ENCODE data around the gene RTP4.

The RTP4 gene, protein sequence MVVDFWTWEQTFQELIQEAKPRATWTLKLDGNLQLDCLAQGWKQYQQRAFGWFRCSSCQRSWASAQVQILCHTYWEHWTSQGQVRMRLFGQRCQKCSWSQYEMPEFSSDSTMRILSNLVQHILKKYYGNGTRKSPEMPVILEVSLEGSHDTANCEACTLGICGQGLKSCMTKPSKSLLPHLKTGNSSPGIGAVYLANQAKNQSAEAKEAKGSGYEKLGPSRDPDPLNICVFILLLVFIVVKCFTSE

DNA sequence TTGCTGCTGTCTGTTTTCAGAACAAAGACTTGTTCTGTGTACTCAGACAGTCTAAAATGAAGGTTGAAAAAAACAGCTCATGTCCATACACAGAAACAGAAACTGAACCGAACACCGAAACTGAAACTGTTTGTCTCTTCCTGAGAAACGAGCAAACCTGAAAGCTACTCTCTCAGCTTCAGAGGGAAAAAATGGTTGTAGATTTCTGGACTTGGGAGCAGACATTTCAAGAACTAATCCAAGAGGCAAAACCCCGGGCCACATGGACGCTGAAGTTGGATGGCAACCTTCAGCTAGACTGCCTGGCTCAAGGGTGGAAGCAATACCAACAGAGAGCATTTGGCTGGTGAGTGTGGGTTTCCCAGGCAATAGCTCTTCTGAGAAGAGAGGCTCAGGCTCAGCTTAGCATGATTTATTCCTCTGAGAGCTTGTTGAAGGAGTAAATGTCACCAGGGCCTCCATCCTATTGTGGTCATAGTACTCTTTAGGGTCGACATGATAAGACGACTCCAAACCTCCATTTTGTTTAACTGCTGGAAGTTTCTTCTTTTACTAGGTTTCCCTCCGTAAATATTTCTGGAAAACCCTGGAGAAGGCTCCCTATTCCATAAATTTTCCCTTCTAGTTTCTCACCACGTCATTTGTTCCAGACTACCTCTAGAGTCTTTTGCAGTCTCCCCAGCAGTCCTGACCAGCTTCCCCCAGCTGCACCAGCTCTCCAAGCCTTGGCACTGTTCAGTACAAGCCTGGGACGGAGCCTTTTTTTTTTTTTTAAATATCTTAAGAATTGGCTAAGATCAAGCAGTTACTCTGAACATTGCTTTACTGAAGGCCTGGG is at the start of gene RTP4:
RTP4 (plus strand) TSS at position 135 of the 838 bp plus-strand sequence; CDS start at position 192, 57 bp downstream.
- peaks cover 23% of the 10 kb centered on the region for H3K4me1 Mint-ChIP-seq (ENCODE audit: low read depth)
- DNase-seq (ENCODE audit: low spot score), result peak; percentile 60
- peaks cover 46% of the 10 kb centered on the region for H3K36me3 Mint-ChIP-seq (ENCODE audit: low read depth)
- peak within 1 kb of the TSS; percentile 93 for H3K27ac Mint-ChIP-seq
- H3K9me3 Mint-ChIP-seq, result no peaks in the 10 kb centered on the region
- peak within 1 kb of the TSS; percentile 97 for H3K4me3 Mint-ChIP-seq
- H3K27me3 Mint-ChIP-seq (ENCODE audit: low read depth), result no peaks in the 10 kb centered on the region

DNA sequence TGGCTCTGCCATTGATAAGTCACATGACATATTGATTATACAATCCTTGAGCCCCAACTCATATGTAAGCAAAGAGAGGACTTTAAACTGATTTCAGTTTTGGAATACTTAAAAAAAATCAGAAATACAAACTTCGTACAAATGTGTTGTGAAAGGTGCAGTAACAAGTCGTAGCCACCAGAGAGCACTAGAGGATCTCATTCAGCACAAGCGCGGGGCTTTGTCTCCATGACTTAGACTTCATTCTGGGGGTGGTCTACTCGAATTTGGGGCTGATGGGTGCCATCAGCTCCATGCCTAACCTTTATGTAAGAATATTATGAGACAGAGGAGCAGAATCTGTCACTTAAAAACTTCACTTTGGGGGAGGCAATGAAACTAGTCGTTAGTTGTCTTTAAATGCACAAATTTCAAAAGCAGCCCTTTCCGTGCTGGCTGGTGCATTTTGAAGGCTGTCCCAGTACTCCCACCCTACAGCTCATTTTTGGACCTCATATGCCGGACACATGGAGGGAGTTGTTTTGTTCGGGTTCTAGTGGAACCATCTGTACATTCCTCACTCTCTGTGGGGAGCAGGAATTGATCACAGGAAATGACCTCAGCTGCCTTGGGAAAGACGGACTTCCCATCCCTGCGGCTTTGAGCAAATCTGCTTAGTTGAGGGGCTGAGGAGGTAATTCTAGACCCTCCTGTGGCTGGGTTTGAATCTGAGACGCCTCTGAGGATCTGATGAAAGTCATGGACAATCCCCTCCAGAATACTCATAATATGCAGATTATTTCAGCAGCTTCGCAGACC is 49.2 kb upstream of the RTP4 start:
- no peak overlapping the region for H3K4me3 Mint-ChIP-seq
- H3K27me3 Mint-ChIP-seq (ENCODE audit: low read depth), result peaks cover 39% of the 10 kb centered on the region

DNA sequence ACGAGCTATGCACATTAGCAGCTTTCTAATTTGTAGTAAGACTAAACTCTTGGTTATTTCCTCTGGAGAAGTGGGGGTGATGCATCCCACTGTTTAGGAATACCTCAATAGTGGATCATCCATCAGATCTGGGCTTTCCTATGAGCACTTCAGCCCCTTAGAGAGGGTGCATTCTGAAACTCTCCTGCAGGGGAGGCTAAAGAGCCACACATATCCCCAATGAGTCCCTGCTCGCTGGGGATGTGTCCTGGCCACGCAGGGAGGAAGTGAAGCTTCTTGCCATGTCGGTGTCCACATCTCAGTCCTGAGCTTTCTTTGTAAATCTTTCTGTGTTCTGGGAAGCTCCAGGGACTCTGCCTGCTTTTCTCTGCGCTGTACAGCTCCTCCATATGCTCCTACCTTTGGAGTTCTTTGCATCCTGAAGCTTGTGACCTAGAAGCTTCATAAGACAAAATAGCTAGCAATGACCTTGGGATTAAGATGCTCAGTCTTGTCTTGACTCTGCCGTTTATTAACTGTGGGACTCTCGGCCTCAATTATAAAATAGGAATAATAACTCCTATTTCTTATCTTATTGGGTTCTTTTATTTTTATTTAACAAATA is 48.4 kb upstream of the RTP4 start:
- Mint-ChIP-seq H3K4me1 (ENCODE audit: low read depth) (peaks cover 11% of the 10 kb centered on the region), H3K9me3 (no peaks in the 10 kb centered on the region), H3K27ac (no peak overlapping the region), H3K27me3 (ENCODE audit: low read depth) (peaks cover 37% of the 10 kb centered on the region), H3K36me3 (ENCODE audit: low read depth) (no peaks in the 10 kb centered on the region), H3K4me3 (no peak overlapping the region)
- peak; percentile 50 for DNase-seq (ENCODE audit: low spot score)

More for the DNA sequence above, 49.2 kb upstream of the RTP4 start:
- Mint-ChIP-seq H3K36me3 (ENCODE audit: low read depth) (no peaks in the 10 kb centered on the region), H3K4me1 (ENCODE audit: low read depth) (peaks cover 11% of the 10 kb centered on the region), H3K9me3 (no peaks in the 10 kb centered on the region), H3K27ac (no peak overlapping the region)
- peak; percentile 13 for DNase-seq (ENCODE audit: low spot score)

DNA sequence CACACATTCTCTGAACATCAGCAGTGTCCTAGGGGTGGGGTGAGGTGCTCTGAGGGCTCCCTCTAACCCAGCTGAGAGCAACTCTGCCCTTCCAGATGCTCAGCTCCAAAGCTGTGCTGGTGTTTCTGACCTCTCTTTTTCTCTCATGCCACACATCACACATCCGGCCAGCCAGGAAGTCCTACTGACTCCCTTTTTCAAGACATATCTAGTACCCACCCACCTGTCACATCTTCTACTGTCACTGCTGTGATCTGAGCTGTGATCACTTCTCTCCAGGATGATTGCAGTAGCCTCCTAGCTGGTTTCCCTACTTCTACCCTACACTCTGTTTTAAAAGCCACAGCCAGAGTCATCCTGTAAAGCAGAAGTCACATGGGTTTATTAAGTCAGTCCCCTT is 46.4 kb upstream of the RTP4 start:
- H3K27me3 Mint-ChIP-seq (ENCODE audit: low read depth), result peaks cover 25% of the 10 kb centered on the region
- H3K4me3 Mint-ChIP-seq, result no peak overlapping the region
- H3K4me1 Mint-ChIP-seq (ENCODE audit: low read depth), result peaks cover 11% of the 10 kb centered on the region
- H3K9me3 Mint-ChIP-seq, result no peaks in the 10 kb centered on the region
- no peak for DNase-seq (ENCODE audit: low spot score)
- H3K27ac Mint-ChIP-seq, result no peak overlapping the region
- no peaks in the 10 kb centered on the region for H3K36me3 Mint-ChIP-seq (ENCODE audit: low read depth)

DNA sequence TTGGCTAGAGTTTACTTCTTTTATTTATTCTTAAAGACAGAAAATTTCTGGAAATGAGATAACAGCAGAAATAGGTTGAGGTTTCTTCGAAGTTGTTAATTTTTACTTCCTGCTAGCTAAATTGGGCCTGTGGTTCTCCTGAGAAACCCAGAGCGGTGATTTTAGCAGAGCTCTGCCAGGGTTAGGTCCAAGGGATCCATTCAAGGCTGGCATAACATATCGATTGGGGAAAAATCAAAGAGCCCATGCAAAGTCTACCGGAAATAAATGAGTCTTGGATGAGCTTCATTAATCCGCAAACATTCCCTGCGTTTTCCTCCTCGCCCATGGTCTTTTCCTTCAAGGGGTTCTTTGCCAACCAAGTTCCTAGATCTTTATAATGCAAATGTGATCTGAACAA is 45.9 kb upstream of the RTP4 start:
- no peak overlapping the region for H3K4me3 Mint-ChIP-seq
- H3K4me1 Mint-ChIP-seq (ENCODE audit: low read depth), result peaks cover 11% of the 10 kb centered on the region
- no peaks in the 10 kb centered on the region for H3K9me3 Mint-ChIP-seq
- no peaks in the 10 kb centered on the region for H3K36me3 Mint-ChIP-seq (ENCODE audit: low read depth)
- no peak for DNase-seq (ENCODE audit: low spot score)
- H3K27ac Mint-ChIP-seq, result no peak overlapping the region
- H3K27me3 Mint-ChIP-seq (ENCODE audit: low read depth), result peaks cover 20% of the 10 kb centered on the region

DNA sequence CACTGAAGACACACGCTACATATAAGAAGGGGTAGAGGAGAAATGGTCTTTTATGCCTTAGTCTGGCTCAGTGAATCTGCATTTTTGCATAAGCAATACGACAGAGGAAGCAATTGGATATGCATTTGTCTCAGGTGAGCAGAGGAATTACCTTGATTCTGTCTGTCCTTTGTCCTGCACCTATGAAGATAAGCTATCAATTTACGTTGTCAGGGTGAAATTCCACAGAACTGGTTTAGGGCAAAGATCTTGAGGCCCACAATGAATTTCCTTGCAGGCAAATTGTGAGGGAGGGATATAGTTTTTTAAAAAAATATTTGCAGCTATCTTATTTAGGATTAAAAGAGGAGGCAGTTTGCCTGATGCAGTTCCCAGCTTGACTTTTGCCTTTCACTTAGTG is 45.1 kb upstream of the RTP4 start:
- no peaks in the 10 kb centered on the region for H3K36me3 Mint-ChIP-seq (ENCODE audit: low read depth)
- H3K9me3 Mint-ChIP-seq, result no peaks in the 10 kb centered on the region

DNA sequence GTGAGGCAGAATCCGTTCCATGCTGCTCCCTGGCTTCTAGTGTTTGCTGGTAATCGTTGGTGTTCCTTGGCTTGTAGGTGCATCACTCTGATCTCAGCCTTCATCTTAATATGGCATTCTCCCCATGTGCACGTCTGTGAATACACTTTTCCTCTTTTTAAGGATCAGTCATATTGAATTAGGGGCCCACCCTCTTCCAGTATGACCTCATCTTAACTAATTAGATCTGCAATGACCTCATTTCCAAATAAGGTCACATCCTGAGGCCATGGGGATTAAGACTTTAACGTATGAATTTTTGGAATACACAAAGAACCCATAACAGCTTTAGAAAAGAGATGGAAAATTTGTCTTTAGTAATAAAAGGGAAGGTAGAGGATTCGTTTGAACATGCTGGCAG is 42.6 kb upstream of the RTP4 start:
- no peak overlapping the region for H3K4me3 Mint-ChIP-seq

More for the DNA sequence above, 45.1 kb upstream of the RTP4 start:
- Mint-ChIP-seq H3K4me1 (ENCODE audit: low read depth) (peaks cover 11% of the 10 kb centered on the region), H3K27me3 (ENCODE audit: low read depth) (peaks cover 19% of the 10 kb centered on the region), H3K4me3 (no peak overlapping the region), H3K27ac (no peak overlapping the region)
- no peak for DNase-seq (ENCODE audit: low spot score)

DNA sequence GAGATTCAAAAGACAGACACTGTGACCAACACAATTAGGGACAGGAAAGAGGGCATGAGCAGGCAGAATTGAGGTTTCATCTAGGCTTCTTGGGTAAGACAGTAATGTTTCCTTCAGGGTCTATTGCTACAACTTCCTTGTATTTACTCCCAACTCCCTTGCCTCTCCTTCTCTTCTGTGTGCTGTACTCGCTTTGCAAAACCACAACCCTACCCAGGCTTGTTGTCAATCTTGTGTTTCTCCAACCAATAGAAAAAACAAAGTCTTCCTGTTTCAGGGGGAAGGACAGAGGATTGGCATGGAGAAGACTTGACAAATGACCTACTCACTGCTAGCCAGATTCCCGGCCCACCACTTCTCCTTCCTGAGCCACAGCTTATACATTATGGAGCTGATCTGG is 40.3 kb upstream of the RTP4 start:
- no peak overlapping the region for H3K4me3 Mint-ChIP-seq

More for the DNA sequence above, 42.6 kb upstream of the RTP4 start:
- H3K27ac Mint-ChIP-seq, result no peak overlapping the region
- H3K27me3 Mint-ChIP-seq (ENCODE audit: low read depth), result peaks cover 15% of the 10 kb centered on the region
- no peak for DNase-seq (ENCODE audit: low spot score)
- peaks cover 3% of the 10 kb centered on the region for H3K4me1 Mint-ChIP-seq (ENCODE audit: low read depth)
- no peaks in the 10 kb centered on the region for H3K36me3 Mint-ChIP-seq (ENCODE audit: low read depth)
- H3K9me3 Mint-ChIP-seq, result no peaks in the 10 kb centered on the region

DNA sequence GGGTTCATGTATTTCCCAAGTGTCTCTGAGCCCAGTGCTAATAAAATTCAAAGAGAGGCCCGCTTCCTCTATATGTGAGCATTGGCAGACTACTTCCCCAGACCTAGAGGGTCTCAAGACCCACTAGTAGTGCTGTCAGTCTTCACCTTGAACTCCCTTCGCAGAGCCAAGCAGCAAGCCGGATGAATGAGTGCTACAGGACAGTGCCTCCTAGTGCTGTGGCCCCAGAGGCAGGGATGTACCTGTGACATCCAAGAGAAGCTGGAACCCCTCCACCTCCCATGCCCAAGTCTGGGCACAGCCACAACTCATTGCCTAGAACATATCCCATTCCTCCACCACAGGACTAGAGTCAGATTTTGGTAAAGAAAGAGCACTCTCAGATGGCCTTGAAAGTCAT is 39.5 kb upstream of the RTP4 start:
- no peak for DNase-seq (ENCODE audit: low spot score)
- Mint-ChIP-seq H3K4me3 (no peak overlapping the region), H3K4me1 (ENCODE audit: low read depth) (no peaks in the 10 kb centered on the region), H3K36me3 (ENCODE audit: low read depth) (no peaks in the 10 kb centered on the region), H3K27me3 (ENCODE audit: low read depth) (peaks cover 16% of the 10 kb centered on the region), H3K27ac (no peak overlapping the region), H3K9me3 (no peaks in the 10 kb centered on the region)

More for the DNA sequence above, 40.3 kb upstream of the RTP4 start:
- no peaks in the 10 kb centered on the region for H3K4me1 Mint-ChIP-seq (ENCODE audit: low read depth)
- H3K27ac Mint-ChIP-seq, result no peak overlapping the region
- H3K9me3 Mint-ChIP-seq, result no peaks in the 10 kb centered on the region
- H3K36me3 Mint-ChIP-seq (ENCODE audit: low read depth), result no peaks in the 10 kb centered on the region
- DNase-seq (ENCODE audit: low spot score), result no peak
- peaks cover 19% of the 10 kb centered on the region for H3K27me3 Mint-ChIP-seq (ENCODE audit: low read depth)

DNA sequence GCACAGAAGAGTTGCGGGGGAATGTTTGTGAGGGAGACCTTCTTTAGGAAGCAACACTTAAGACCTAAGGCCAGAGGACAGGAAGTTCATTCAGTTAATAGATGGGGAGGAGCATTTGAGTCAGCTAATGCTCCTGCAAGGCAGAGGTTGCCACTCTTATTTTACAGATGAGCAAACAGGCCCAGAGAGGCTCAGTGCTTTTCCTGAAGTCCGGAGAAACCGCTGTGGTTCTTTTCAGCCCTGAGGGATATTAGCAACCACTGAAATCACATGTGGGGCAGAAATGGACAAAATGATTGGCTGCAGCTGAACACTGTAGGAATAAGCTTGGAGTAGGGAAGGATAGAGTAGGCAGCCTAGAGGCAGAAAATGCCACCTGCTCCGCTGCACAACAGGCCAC is 33.3 kb upstream of the RTP4 start:
- no peaks in the 10 kb centered on the region for H3K9me3 Mint-ChIP-seq
- no peak overlapping the region for H3K27ac Mint-ChIP-seq
- peaks cover 9% of the 10 kb centered on the region for H3K27me3 Mint-ChIP-seq (ENCODE audit: low read depth)
- H3K4me1 Mint-ChIP-seq (ENCODE audit: low read depth), result no peaks in the 10 kb centered on the region
- DNase-seq (ENCODE audit: low spot score), result no peak
- H3K36me3 Mint-ChIP-seq (ENCODE audit: low read depth), result no peaks in the 10 kb centered on the region
- H3K4me3 Mint-ChIP-seq, result no peak overlapping the region

DNA sequence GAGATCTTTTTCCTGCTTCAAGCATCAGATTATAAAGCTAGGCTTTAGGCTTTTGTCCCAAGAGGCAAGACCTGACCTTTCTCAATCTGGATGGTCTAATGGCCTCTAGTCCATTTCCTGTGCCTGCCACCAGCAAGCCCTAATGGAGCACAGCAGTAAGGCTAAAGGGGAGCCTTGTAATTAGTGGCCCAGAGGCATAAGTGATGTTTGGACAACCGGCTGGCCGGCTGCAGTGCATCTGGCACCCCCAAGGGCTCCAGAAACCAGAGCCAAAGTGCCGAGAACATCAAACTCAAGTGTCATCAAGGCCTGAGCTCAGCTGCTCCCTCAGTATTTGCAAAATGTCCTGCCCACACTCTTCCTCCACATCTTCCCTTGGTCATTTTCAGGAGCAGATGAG is 31.9 kb upstream of the RTP4 start:
- Mint-ChIP-seq H3K36me3 (ENCODE audit: low read depth) (no peaks in the 10 kb centered on the region), H3K4me3 (no peak overlapping the region), H3K27me3 (ENCODE audit: low read depth) (peaks cover 11% of the 10 kb centered on the region), H3K27ac (no peak overlapping the region), H3K9me3 (no peaks in the 10 kb centered on the region), H3K4me1 (ENCODE audit: low read depth) (no peaks in the 10 kb centered on the region)
- no peak for DNase-seq (ENCODE audit: low spot score)

DNA sequence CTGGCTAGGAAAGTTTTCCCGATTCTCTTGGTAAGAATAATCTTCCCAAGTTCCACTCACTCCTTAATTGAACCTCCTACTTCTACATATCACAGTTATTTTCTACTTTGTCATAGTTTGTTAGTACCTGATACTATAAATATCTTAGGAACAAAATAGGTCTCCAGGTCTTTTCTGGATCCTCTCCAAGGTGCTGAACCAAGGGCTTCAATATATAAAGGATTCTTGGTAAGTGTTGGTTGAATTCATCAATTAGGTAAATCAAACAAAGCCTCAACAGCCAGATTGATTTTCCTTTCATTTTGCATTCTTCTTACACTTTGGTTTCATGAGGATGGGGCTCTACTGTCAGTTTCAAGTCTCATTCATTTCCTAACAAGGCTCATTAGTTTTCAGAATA is 27.6 kb upstream of the RTP4 start:
- Mint-ChIP-seq H3K4me3 (no peak overlapping the region), H3K27ac (no peak overlapping the region), H3K27me3 (ENCODE audit: low read depth) (peaks cover 24% of the 10 kb centered on the region), H3K36me3 (ENCODE audit: low read depth) (no peaks in the 10 kb centered on the region), H3K4me1 (ENCODE audit: low read depth) (no peaks in the 10 kb centered on the region), H3K9me3 (no peaks in the 10 kb centered on the region)
- DNase-seq (ENCODE audit: low spot score), result no peak

DNA sequence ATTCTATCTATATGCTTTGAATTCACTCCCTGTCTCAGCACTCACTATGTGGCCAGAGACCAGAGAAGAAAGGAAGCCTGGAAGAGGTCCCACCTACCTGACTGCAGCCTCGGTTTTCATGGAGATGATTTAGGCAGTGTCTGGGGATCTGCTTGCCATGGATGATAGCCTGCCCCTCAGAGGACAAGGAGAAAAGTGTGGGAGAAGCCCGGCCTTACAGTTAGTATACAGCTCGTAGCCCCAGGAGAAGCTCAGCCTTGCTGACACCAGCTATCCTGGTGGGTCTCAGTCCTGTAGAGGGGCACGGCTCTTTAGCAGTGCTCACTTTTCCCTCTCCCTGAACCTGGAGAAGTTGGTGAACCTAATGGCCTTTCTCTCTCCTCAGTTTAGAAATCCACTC is 25.9 kb upstream of the RTP4 start:
- H3K4me3 Mint-ChIP-seq, result no peak overlapping the region
- H3K27ac Mint-ChIP-seq, result no peak overlapping the region
- peaks cover 24% of the 10 kb centered on the region for H3K27me3 Mint-ChIP-seq (ENCODE audit: low read depth)
- no peak for DNase-seq (ENCODE audit: low spot score)
- no peaks in the 10 kb centered on the region for H3K36me3 Mint-ChIP-seq (ENCODE audit: low read depth)
- H3K4me1 Mint-ChIP-seq (ENCODE audit: low read depth), result no peaks in the 10 kb centered on the region
- no peaks in the 10 kb centered on the region for H3K9me3 Mint-ChIP-seq
